Measurements from ENCODE around the gene HSD17B12. TPM values are rescaled to one million over a fixed set of nuclear protein-coding genes. Genes with fewer than 3 reads are reported as not detected.

Gene HSD17B12
- total RNA-seq, 1 donor = 148 TPM

DNA sequence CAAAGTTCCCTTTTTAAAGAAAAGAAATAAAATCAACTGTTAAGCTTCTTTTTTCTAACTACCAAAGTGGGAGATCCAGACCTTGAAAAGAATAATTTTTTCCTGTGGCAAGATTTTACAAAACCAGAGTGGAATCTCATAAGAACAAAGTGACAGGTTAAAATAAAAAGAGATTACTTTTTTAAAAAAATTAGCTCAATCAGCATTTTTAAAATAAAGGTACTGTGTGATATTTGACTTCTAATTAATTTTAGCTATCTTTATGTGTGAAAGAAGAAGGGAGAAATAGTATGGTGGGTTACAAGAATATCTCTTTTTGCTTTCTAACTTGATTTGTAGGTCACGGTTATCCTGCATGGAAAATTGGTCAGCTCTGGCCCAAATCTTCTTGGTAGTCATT lies 107.3 kb downstream of the HSD17B12 start:
- DNase-seq (ENCODE audit: low read depth) = no peak
- no peak for TF ChIP-seq CTCF (IDR thresholded peaks at IDR 0.05; ENCODE audit: insufficient read depth, low read depth, low read length)
- no peak overlapping the region for H3K4me3 ChIP-seq (ENCODE audit: low read depth, low read length)

- DNase-seq (ENCODE audit: low read depth) = no peak
- no peak overlapping the region for H3K4me3 ChIP-seq (ENCODE audit: low read depth, low read length)
- no peak for TF ChIP-seq CTCF (IDR thresholded peaks at IDR 0.05; ENCODE audit: insufficient read depth, low read depth, low read length)
Observed at GRCh38 chr11:43788421-43788820, 107.9 kb downstream of the HSD17B12 start.

- DNase-seq (ENCODE audit: low read depth) = peak; percentile 16
- H3K4me3 ChIP-seq (ENCODE audit: low read depth, low read length) = no peak overlapping the region
- TF ChIP-seq CTCF (IDR thresholded peaks at IDR 0.05; ENCODE audit: insufficient read depth, low read depth, low read length) = no peak
Observed at GRCh38 chr11:43789700-43790443, 109.3 kb downstream of the HSD17B12 start.

GRCh38 chr11:43790444-43790794 lies 109.9 kb downstream of the HSD17B12 start:
- no peak overlapping the region for H3K4me3 ChIP-seq (ENCODE audit: low read depth, low read length)
- no peak for TF ChIP-seq CTCF (IDR thresholded peaks at IDR 0.05; ENCODE audit: insufficient read depth, low read depth, low read length)
- DNase-seq (ENCODE audit: low read depth) = no peak

DNA sequence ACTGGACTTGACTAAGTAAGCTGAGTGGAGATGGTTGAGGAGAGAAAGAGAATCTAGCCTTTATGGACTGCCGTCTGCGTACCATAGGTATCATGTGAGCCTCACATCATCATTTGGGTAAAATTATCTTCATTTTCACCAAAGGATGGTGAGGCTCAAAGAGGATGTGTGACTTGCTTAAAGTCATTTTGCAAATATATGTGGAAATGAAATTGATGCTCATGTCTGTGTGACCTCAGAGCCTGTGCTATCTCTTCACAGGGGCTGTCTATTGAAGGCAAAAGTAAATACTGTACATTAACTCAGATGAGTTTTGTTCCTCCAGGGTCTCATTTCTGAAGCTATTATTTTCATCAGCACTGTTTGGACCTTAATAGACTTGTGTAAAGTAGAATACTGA lies 116.8 kb downstream of the HSD17B12 start:
- DNase-seq (ENCODE audit: low read depth) = no peak
- H3K4me3 ChIP-seq (ENCODE audit: low read depth, low read length) = no peak overlapping the region
- TF ChIP-seq CTCF (IDR thresholded peaks at IDR 0.05; ENCODE audit: insufficient read depth, low read depth, low read length) = no peak

DNA sequence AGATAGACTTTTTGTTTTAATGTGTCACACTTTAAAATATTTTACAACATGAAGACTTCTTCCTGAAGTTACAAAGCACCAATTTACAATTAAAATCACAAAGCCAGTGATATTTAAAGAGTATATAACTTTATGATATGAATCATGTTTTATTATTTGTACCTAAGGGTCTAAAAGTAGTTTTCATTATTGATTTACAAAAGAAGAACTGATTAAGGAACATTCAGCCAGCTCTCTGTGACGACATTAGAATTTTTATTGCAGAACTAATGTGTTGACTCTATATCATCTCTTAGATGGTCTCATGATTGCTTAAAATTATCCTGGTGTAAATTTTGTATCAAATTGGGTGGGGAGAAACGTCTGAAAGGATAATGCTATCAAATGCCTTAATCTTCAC lies 117.3 kb downstream of the HSD17B12 start:
- no peak for DNase-seq (ENCODE audit: low read depth)
- H3K4me3 ChIP-seq (ENCODE audit: low read depth, low read length) = no peak overlapping the region
- no peak for TF ChIP-seq CTCF (IDR thresholded peaks at IDR 0.05; ENCODE audit: insufficient read depth, low read depth, low read length)

GRCh38 chr11:43802509-43802908 lies 122.0 kb downstream of the HSD17B12 start:
- peak; percentile 52 for TF ChIP-seq CTCF (IDR thresholded peaks at IDR 0.05; ENCODE audit: insufficient read depth, low read depth, low read length)
- no peak for DNase-seq (ENCODE audit: low read depth)
- H3K4me3 ChIP-seq (ENCODE audit: low read depth, low read length) = no peak overlapping the region
